ENCODE measurements around the gene DNM1.
"Not testable (repeated sequence)": the region's sequence is repeated elsewhere in the genome, so short reads cannot be mapped to it uniquely, and the experiment has no call there.

DNM1 gene

GRCh38 chr9:128279088-128280073, 76.2 kb downstream of the DNM1 start:
- not testable (repeated sequence) for DNase-seq

DNA sequence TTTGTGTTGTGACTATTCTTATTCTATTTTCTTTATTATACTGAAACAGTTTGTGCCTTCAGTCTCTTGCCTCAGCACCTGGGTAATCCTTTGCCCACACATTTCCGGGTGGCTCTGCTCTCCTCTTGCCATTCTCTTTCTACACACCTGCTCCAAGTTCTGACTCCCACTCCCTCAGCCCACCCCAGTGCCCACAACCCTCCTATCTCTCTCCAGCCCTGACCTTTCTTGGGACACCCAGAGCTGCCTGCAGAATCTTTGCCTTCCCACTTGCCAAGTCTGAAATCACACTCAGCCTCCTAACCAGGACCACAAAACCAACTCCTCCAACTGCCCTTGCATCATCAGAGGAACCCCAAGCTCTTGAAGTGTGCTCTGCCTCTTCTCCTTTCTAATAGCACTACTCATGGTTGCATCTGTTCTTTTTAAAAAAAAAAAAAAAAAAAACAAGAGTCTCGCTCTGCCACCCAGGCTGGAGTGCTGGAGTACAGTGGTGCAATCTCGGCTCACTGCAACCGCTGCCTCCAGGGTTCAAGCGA, 77.0 kb downstream of the DNM1 start:
- DNase-seq, result no peak

DNA sequence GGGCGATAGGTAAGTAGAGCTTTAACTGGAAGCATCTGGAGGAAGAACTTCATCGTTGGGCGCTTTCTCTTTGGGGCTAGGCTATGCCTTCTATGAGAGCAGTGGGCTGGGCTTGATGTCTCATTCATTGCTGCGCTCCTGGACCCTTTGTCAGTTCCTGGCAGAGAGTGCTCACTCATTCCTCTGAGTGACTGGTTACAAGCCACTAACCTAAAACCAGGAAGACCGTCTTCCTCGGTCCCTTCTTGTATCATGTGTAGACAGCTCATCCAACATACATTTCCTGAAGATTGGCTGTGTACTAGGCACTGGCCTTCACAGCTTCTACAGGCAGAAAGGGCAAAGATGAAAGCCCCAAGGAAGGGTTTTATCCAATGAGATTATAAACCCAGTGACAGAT, 79.3 kb downstream of the DNM1 start:
- DNase-seq, result peak; percentile 48

DNA sequence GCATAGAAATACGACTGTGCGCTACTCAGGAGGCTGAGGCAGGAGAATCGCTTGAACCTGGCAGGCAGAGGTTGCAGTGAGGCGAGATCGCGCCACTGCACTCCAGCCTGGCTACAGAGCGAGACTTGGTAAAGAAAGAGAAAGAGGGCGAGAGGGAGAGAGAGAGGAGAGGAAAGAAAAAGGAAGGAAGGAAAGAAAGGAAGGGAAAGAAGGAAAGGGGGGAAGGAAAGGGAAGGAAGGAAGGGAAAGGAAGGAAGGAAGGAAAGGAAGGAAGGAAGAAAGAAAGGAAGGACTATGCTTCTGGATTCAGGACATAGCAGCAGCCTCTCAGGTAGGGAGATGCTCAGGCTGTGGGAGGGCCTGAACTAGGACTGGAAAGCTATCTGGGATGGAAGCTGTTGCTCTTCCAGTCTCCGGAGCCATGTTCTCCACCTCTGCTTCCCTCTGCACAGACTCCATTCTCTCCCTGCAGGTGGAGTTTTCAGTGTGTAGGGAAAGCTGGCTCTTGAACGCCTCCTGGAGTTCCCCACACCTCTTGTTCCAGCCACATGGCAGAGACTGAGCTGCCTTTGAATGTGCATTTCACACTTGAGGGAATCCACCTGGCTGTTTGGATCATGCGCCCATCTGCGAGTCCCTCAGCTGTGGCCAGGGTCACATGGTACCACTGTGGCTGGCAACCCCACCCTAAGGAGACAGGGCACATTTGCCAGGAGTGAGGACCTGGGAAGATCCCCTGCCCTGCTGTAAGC, 82.0 kb downstream of the DNM1 start:
- no peak for DNase-seq

- DNase-seq, result peak; percentile 9
Measured at GRCh38 chr9:128286440-128286839, 83.3 kb downstream of the DNM1 start.

DNA sequence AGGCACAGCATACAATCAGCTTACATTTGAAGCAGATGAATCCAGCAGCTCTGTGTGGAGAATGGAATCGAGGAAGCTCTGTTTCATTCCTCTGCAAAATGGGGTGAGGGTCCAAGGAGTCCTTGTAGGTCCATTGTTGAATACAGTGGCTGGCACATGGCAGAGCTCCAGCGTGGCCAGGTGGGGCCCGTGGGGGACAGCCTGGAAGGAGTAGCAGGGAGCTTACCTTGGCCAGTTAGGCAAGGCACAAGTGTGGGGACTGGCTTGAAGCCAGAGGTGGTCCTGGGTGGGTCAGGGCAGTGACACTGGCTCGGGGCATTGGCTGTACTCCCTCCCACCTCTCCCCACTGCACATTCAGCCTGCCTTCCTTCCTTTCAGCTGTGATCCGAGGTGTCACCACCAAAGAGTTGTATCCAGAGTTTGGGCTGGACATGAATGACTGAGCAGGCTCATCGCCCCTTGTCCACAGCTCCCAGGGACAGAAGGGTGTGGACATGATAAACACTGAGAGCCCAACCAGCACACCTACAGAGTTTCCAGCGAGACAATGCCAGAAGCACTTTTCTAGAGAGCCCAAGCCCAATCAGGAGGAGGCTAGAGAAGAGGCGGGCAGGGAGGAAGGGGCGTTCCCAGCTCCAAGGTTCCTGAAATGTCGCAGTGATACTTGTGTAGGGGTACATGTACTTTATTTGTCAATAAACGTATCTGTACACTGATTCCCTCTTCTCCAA, 85.3 kb downstream of the DNM1 start:
- DNase-seq, result no peak

GRCh38 chr9:128292009-128292408, 88.8 kb downstream of the DNM1 start:
- DNase-seq, result no peak

DNA sequence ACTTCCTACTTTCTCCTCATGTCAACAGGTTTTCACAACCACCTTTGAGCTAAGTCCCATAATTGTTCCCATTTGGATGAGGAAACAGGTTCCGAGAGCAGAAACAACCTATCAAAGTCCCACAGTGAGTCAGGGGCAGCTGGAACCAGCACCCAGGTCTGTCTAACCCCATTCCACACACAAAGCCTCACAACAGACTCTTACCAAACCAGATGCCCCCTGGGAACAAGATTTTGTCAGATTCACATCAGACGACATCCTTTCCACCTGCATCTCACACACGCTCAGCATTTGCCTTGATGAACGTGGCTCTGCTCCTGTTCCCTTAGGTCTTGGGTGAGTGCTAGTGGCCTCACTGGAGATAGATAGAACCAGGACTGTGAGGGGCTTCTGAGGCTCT, 89.9 kb downstream of the DNM1 start:
- DNase-seq, result no peak

DNA sequence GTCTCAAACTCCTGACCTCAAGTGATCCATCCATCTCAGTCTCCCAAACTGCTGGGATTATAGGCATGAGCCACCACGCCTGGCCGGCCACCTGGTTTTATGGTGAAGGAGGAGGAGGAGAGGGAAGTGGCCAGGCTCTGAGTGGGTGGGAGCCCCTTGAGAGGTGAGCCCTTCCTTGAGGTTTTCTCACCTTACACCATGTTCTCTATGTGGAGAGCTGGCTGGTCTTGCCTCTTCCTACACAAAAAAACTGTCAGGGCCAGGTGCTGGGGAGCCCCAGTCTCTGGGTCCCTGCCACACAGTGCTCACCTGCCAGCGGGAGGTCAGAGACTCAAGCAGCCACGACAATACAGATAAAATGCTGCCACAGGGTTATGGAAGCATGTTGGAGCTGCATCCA, 91.0 kb downstream of the DNM1 start:
- DNase-seq, result no peak

DNA sequence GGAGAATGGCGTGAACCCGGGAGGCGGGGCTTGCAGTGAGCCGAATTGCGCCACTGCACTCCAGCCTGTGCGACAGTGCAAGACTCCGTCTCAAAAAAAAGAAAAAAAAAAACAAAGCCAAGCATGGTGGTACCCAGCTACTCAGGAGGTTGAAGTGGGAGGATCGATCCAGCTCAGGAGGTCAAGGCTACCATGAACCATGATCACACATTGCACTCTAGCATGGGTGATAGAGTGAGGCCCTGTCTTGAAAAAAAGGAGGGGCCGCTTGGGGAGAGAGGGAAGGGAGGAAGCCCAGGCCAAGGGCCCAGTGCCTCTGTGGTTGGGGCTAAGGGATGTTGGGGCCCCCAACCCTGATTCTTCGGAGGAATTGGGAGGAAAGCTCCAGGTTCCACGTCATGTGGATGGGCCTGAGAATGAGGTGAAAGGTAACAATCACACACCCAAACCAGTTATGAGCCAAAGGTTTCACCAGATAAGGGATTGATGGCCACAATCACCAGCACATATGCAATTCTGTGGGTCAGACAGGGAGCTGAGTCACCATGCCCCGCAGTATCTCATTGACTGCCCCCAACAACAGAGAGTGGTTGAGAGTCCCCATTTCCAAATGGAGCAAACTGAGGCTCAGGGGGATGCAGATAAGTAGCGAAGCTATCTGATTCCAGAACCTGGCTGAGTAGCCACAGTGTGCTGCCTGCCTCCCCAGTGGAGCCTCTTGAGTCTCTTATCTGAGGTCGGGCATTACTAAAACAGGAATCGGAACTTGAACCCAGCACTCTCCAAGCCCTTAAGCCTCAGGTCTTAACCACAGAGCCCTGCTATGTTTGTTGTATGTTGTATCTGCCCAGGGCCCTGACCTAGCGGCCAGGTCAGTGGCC, 93.4 kb downstream of the DNM1 start:
- no peak for DNase-seq

GRCh38 chr9:128297221-128297773, 94.1 kb downstream of the DNM1 start:
- DNase-seq, result no peak

DNA sequence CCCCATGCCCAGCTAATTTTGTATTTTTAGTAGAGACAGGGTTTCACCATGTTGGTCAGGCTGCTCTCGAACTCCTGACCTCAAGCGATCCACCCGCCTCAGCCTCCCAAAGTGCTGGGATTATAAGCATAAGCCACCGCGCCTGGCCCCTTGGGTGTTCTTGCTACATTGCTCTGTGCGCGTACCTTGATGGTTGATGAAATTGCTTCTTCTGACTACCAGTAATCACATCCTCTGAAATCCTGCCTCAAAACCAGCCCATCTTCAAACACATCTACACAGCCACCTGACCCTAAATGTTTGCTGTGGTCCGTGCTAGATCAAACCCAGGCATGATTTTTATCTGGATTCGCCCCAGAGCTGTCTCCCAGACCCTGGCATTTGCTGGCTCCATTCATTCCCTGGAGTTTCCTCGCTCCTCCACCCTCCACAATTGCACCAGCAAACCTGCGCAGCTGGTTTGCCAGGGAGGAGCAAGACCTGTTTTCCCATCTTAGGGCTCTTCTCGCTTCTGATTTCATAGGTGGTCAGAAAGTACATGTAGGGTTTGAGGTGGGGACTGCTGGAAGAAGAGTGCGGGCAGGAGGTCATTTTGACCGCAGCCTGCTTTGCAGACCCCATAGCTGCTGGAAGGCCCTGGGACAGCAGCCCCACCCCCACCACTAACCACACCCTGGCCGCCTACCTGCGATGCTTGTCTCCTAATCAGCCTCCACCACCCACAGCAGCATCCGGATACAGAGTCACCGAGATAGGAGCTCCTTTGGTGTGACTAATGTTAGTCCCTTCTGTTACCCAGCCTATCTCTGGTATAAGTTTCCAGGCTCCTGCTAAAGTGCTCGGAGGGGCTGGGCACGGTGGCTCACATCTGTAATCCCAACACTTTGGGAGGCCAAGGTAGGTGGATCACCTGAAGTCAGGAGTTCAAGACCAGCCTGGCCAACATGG, 95.6 kb downstream of the DNM1 start:
- DNase-seq, result no peak

- DNase-seq, result no peak
Measured at GRCh38 chr9:128304136-128304970, 101.2 kb downstream of the DNM1 start.

Measured in fibroblast of skin of scalp (primary cell).